ENCODE results near the gene TSPAN31. TPM values are rescaled to one million over a fixed set of nuclear protein-coding genes. Genes with fewer than 3 reads are reported as not detected.
A peak's percentile ranks its signal among the peaks of the same experiment; 100 is the strongest.

The TSPAN31 gene
- total and polyA plus RNA-seq, 9 of the 15 experiments (the other 6 are each of a cell fraction or from before 2014, with no cell fraction given) = 11.3 to 26.4 (median 14.3) TPM

DNA sequence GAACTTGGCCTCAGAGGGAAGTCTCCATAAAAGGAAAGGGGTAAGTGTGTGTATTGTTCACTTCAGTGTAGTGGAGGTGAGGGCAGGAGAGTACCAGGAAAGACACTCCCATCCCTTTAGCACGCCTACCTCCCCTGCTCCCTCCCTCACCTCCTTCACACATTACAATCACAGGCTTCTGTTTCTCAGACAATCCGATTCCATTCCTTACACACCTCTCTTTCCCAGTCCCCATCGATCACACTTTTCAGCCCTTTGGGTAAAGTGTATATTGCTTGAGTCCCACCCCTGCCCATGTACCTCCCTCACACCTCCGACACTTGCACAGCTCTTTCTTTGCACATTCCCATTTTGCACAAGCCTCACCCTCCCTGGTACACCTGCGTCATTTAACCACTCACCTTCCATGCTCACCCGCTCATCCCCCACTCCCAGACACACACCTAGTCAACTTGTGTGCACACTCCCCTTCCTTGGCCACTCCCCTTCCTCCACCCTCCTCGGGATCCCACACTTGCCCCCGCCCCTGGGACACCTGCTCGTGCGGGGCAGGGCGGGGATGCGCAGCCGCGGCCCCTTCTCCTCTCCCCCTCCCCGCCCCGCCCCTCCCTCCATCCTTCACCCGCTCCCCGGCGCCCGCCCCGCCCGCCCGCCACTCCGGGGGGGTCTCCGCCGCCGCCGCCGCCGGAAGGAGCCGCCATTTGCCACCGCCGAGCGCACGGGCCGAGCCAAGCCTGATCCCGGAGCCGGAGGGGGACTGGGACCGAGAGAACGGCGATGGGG lies 9.8 kb downstream of the TSPAN31 start, which contains the start of gene MARCHF9 (continued):
- TF ChIP-seq, protein P1, sequence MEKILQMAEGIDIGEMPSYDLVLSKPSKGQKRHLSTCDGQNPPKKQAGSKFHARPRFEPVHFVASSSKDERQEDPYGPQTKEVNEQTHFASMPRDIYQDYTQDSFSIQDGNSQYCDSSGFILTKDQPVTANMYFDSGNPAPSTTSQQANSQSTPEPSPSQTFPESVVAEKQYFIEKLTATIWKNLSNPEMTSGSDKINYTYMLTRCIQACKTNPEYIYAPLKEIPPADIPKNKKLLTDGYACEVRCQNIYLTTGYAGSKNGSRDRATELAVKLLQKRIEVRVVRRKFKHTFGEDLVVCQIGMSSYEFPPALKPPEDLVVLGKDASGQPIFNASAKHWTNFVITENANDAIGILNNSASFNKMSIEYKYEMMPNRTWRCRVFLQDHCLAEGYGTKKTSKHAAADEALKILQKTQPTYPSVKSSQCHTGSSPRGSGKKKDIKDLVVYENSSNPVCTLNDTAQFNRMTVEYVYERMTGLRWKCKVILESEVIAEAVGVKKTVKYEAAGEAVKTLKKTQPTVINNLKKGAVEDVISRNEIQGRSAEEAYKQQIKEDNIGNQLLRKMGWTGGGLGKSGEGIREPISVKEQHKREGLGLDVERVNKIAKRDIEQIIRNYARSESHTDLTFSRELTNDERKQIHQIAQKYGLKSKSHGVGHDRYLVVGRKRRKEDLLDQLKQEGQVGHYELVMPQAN (IDR thresholded peaks at IDR 0.05; ENCODE audit: borderline replicate concordance) = peak; percentile 61; the same call in 1 of the 2 replicates
- TF ChIP-seq ELF4 (CRISPR knock-in tag; IDR thresholded peaks at IDR 0.05) (peak; percentile 83), FOXM1 (IDR thresholded peaks at IDR 0.05; ENCODE audit: low read depth) (no peak), FOXM1 (CRISPR knock-in tag; IDR thresholded peaks at IDR 0.05; ENCODE audit: low read depth) (no peak), GATAD2A (IDR thresholded peaks at IDR 0.05) (no peak; the same call in 1 of the 2 replicates), ZBED1 (IDR thresholded peaks at IDR 0.05) (0 out of 2 replicates have a peak, but pooled peaks have one; percentile 46), BCOR (IDR thresholded peaks at IDR 0.05) (peak; percentile 29; the same call in 1 of the 2 replicates), DNMT1 (IDR thresholded peaks at IDR 0.05) (0 out of 2 replicates have a peak, but pooled peaks have one; percentile 87), OTX1 (CRISPR knock-in tag; IDR thresholded peaks at IDR 0.05) (peak; percentile 72; the same call in 1 of the 2 replicates), ZNF507 (tag; conservative IDR thresholded peaks at IDR 0.05) (no peak), RBM22 (IDR thresholded peaks at IDR 0.05; ENCODE audit: low read depth, low read length, poor library complexity, severe bottlenecking) (no peak), MCM2 (IDR thresholded peaks at IDR 0.05; ENCODE audit: low read depth) (no peak)
- TF ChIP-seq, protein P2, sequence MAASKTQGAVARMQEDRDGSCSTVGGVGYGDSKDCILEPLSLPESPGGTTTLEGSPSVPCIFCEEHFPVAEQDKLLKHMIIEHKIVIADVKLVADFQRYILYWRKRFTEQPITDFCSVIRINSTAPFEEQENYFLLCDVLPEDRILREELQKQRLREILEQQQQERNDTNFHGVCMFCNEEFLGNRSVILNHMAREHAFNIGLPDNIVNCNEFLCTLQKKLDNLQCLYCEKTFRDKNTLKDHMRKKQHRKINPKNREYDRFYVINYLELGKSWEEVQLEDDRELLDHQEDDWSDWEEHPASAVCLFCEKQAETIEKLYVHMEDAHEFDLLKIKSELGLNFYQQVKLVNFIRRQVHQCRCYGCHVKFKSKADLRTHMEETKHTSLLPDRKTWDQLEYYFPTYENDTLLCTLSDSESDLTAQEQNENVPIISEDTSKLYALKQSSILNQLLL (CRISPR knock-in tag; IDR thresholded peaks at IDR 0.05; ENCODE audit: borderline replicate concordance) = no peak
- TF ChIP-seq, protein P3, sequence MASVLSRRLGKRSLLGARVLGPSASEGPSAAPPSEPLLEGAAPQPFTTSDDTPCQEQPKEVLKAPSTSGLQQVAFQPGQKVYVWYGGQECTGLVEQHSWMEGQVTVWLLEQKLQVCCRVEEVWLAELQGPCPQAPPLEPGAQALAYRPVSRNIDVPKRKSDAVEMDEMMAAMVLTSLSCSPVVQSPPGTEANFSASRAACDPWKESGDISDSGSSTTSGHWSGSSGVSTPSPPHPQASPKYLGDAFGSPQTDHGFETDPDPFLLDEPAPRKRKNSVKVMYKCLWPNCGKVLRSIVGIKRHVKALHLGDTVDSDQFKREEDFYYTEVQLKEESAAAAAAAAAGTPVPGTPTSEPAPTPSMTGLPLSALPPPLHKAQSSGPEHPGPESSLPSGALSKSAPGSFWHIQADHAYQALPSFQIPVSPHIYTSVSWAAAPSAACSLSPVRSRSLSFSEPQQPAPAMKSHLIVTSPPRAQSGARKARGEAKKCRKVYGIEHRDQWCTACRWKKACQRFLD (CRISPR knock-in tag; IDR thresholded peaks at IDR 0.05) = no peak
- TF ChIP-seq, protein P4, sequence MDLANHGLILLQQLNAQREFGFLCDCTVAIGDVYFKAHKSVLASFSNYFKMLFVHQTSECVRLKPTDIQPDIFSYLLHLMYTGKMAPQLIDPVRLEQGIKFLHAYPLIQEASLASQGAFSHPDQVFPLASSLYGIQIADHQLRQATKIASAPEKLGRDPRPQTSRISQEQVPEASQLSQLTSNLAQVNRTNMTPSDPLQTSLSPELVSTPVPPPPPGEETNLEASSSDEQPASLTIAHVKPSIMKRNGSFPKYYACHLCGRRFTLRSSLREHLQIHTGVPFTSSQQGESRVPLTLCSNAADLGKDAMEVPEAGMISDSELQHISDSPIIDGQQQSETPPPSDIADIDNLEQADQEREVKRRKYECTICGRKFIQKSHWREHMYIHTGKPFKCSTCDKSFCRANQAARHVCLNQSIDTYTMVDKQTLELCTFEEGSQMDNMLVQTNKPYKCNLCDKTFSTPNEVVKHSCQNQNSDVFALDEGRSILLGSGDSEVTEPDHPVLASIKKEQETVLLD (IDR thresholded peaks at IDR 0.05) = peak; percentile 53; the same call in 1 of the 2 replicates
- TF ChIP-seq, protein P5, sequence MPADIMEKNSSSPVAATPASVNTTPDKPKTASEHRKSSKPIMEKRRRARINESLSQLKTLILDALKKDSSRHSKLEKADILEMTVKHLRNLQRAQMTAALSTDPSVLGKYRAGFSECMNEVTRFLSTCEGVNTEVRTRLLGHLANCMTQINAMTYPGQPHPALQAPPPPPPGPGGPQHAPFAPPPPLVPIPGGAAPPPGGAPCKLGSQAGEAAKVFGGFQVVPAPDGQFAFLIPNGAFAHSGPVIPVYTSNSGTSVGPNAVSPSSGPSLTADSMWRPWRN (IDR thresholded peaks at IDR 0.05; ENCODE audit: low read depth) = no peak
- TF ChIP-seq, protein P6, sequence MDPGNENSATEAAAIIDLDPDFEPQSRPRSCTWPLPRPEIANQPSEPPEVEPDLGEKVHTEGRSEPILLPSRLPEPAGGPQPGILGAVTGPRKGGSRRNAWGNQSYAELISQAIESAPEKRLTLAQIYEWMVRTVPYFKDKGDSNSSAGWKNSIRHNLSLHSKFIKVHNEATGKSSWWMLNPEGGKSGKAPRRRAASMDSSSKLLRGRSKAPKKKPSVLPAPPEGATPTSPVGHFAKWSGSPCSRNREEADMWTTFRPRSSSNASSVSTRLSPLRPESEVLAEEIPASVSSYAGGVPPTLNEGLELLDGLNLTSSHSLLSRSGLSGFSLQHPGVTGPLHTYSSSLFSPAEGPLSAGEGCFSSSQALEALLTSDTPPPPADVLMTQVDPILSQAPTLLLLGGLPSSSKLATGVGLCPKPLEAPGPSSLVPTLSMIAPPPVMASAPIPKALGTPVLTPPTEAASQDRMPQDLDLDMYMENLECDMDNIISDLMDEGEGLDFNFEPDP (CRISPR knock-in tag; IDR thresholded peaks at IDR 0.05) = no peak
- TF ChIP-seq, protein P7, sequence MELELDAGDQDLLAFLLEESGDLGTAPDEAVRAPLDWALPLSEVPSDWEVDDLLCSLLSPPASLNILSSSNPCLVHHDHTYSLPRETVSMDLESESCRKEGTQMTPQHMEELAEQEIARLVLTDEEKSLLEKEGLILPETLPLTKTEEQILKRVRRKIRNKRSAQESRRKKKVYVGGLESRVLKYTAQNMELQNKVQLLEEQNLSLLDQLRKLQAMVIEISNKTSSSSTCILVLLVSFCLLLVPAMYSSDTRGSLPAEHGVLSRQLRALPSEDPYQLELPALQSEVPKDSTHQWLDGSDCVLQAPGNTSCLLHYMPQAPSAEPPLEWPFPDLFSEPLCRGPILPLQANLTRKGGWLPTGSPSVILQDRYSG (tag; conservative IDR thresholded peaks at IDR 0.05; ENCODE audit: low read depth) = no peak

All from K562 (cell line).